Measurements from ENCODE around the gene PTPRN2.
"Not testable (repeated sequence)": the region's sequence is repeated elsewhere in the genome, so short reads cannot be mapped to it uniquely, and the experiment has no call there.

The PTPRN2 gene

DNA sequence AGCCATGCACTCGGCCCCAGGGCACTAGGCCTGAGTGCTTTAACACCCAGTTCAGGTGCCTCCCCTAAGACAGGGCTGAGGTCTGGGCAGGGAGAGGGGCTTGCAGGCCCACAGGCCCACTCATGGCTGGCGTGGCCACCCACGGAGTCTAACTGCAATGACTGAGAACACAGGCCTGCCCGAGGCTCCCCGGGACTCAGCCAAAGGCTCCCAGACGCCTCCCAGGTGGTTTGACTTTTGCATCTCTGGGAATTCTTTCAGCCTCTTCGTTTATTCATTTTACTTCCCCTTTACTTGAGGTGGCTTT is 37.3 kb downstream of the PTPRN2 start:
- DNase-seq, result no peak

DNA sequence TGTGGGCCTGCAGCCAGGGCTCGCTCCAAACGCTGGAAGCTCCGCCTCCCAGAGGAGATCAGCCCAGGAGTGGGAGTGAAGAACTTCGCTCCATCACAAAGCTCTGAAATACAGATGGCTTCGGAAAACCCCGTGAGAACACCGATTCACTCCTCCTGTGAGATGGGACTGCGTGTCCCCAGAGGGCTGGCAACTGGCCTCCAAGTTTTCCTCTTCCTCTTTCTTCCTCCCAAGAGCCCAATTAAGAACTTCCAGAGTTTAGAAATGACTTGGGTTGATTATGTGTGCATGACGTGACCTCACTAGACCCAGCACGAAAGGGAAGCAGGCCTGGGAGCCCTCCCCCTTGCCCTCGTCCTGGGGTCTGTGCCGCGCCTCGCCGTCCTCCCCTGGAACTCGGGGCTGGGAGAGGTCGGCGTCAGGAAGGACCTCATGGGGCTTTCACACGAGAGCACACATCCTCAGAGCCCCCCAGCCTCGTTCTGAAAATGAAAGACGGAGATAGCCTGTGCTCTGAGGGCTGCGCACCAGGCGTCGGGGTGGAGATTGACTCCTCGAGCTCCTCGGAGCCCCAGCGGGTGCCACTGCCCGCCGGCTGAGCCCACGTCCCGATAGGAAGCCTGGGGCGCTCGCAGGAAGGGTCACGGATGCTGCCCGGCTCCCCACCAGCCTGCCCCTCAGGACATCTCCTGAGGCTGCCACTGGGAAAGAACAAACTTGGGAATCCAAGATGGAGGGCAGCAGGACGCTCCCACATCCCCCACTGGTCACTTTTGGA is 37.8 kb downstream of the PTPRN2 start:
- DNase-seq, result peak; percentile 70

DNA sequence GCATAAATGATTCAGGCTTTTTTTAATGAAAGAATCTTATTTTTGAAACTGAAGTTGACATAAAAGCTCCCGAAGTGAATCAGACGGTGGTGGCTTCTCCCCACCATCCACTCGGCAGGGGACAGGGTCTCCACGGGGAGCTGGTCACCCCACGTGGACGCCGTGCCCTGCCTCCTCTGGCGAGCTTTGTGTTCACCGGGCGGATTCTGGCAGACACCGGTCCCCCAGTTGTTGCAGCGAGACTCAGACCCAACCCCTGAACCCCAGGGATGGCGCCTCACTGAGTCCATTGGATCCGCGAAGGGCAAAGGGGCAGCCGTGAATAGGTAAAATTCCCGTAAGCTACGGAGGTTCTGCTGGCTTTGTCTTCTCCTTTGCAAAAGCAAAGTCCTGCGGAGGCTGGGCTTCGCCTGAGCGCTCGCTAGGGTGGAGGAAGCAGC is 38.4 kb downstream of the PTPRN2 start:
- DNase-seq, result no peak

- DNase-seq, result no peak
These were observed 38.9 kb downstream of the PTPRN2 start for GRCh38 chr7:158548726-158549125.

DNA sequence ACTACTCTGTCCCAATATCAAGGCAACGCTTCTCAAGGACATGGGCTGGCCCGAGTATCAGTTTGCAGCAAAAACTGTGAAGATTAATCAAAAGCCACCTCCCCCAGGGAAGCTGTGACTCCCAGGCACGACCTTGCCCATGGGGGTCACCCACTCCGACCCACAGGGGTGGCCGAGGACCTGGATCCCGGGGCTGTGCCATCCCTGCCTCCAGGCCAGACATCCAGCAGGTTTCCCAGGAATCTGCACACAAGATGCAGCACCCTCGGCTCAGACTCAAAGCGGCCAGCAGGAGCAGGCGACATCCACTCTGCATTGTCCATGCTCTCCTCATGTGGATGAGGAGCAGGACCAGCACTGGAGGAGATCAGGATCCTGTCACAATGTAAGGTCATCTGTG is 39.8 kb downstream of the PTPRN2 start:
- no peak for DNase-seq

GRCh38 chr7:158546626-158547025 is 41.0 kb downstream of the PTPRN2 start:
- DNase-seq, result no peak

DNA sequence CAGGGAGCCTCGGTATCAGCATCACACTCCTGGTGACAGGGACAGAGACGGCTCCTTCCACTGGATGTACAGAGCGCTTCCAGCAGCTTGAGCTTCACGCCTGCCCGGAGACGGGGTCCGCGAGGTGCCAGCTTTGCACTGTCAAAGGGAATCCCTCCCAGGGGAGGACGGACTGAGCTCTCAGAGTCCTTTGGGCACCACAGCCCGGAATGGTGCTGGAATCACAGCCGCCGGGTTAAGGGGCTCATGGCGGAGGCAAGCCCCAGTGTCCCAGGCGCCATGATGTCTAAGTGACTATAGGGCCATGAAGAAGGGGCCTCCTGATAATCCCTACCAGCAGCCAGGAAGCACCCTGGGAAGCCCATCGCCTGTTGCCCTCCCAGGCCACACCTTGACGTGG is 41.4 kb downstream of the PTPRN2 start:
- no peak for DNase-seq

GRCh38 chr7:158544708-158545107 is 42.9 kb downstream of the PTPRN2 start:
- DNase-seq, result no peak

GRCh38 chr7:158543840-158544239 is 43.8 kb downstream of the PTPRN2 start:
- no peak for DNase-seq

DNA sequence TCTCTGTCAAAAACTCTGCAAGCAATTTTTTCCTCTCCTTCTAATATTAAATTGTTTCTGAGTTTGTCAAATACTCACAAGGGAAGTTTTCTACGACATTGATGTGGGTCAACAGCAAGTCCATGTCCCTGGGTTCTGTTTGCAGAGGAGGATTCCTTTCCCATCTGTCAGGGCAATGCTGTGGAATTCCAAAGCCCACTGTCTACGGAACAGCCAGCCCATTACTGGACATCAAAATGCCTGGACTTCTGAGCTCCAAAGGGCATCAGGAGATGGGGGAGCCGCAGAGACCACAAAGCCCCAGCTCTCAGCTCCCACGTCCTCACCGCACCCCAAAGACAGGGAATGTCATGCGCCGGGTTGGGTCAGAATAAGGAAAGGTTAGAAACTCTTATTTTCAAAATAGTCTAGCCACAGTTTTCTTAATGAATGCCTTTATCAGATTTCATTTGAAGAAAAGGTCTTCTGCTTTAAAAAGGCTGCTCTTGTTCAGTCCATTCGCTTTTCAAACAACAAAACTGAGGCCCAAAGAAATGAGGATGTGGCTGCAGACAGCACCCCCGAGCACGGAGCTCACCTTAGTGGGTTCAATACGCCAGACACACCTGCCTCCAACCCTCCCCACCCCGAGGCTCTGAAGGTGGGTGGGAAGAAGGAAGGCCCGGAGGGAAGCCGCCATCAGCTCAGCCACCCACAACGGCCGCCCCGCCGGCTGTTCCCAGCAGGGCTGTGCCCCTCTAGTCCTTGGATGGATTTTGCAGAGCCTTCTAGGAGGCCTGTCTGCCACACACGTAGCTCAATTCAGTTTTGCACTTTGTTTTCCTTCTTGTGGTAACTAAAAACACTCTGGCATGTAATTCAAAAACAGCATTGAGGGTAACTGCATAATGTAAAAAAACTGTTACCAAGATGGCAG is 44.7 kb downstream of the PTPRN2 start:
- DNase-seq, result no peak

DNA sequence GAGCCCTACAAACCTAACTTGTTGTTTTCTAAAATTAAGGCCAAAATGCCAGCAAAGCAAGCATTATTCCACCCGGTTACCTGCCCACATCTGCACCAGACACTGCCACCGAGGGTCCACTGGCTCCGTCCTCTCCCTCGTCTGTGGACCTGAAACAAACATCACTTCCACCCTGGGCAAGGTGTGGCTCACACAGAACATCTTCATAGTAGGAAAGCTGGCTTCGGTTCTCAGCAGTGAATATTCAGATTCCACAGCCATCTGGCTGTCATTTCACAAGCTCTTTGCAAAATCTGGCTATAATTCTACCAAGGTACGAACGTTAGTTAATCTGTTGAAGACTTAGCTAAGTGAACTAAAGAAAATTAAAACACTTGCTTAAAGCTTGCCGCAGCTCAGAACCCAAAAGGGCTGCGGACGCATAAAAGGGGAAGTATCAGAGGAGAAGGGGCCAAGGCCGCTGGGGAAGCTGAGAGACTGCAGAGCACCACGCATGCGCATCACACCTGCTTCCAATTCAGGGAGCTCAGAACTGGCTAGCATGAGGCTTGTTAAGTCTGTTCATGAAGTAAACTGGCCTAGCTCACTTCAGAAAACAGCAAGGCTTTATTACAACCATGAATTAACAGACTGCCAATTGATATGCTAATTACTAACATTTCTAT is 46.1 kb downstream of the PTPRN2 start:
- no peak for DNase-seq

- DNase-seq, result no peak
These were observed 47.9 kb downstream of the PTPRN2 start for GRCh38 chr7:158539711-158540146.

DNA sequence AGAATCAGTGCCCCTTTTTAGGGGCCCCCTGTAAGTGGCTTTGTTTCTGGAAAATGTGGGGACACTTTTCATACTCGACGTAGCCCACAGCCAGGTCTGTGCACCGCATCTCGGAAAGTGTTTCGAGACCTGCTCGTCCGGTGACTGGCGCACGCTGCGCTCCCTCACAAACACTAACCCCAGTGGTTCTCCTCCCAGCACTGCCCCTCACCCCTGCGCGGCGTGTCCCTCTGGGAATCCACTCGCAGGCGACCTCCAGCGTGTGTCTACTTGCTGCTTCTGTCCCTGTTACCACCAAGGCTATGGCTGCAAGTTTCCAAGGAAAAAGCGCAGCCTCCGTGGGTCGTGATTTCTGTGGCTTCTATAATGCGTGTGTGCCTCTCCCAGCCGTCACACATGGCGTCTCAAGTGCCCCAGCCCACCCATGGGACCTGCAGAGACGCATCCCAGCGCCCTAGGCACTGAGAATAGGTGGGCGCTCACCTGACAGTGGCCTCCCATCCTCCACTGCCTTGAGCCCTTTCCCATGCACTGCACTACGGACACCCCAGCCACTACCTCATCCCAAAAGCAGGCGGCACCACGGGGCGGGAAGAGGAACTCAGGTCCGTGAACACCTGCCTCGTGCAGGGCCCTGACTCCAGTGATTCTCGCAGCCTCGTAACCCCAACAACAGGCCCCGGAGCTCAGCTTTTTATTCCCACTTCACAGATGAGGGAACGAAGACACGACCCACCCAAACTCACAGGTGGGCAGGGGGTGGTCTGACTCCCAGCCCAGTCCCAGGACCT is 49.3 kb downstream of the PTPRN2 start:
- DNase-seq, result no peak

DNA sequence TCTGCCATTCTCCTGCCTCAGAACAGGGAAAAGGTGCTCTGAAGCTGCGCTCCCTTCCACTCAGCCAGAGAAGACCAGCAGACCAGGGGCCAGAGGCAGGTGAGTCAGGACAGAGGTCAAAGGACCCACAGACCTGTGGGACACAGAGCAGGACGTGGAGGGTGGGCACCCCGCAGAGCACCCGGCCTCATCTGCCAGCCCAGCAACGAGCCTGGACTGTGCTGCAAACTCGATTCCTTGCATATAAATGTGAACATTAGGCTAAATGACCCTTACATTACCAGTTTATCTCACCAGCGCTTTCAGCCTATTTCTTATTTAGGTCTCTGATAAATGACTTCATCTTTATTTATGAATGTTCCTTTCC is 50.1 kb downstream of the PTPRN2 start:
- DNase-seq, result no peak

DNA sequence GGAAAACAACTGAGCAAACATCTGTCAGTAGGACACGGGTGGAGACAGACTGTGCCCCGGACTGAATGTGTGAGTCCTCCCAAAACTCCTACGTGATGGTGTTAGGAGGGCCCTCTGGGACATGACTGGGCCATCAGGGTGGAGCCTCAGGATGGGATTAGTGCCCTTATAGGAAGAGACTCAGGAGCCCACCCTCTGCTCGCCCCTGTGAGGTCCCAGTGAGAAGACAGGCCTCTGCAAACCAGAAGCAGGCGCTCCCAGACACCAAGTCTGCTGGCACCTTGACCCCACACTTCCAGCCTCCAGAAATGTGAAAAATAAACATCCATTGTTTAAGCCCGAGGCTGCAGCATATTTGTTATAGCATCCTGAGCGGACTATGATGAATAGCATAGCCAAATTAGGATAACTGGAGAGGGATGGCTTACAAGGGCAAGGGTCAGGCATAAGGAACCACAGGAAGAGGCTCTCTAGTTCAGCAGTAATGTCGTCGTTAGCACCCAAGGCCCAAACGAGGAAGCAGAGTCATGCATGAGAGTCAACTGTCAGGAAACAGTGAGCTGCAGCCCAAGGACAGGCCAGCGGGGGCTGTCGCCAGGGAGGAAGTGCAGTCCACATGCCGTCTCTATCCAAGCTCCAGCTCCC is 50.6 kb downstream of the PTPRN2 start:
- DNase-seq, result no peak

GRCh38 chr7:158535079-158535478 is 52.5 kb downstream of the PTPRN2 start:
- no peak for DNase-seq

DNA sequence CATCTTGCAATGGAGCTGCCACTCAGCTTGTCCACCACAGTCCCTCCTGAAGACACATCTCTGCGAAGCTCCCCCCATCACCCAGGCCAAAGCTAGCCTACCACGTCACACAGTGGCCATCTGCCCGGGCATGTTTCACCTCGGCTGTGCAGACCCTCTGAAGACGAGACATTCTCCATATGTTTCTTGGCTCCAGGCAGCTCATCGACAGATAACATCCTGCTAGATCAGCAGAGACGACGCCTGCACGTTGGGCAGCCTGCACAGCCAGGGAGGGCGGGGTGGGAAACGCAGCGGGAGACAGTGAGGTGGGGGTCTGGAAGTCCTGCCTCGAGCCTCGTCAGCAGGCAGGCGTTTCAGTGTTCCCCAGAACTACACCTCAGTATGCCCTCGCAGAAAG is 53.0 kb downstream of the PTPRN2 start:
- DNase-seq, result no peak

GRCh38 chr7:158534134-158534515 is 53.5 kb downstream of the PTPRN2 start:
- not testable (repeated sequence) for DNase-seq

- DNase-seq, result no peak
These were observed 54.1 kb downstream of the PTPRN2 start for GRCh38 chr7:158533386-158534133.

DNA sequence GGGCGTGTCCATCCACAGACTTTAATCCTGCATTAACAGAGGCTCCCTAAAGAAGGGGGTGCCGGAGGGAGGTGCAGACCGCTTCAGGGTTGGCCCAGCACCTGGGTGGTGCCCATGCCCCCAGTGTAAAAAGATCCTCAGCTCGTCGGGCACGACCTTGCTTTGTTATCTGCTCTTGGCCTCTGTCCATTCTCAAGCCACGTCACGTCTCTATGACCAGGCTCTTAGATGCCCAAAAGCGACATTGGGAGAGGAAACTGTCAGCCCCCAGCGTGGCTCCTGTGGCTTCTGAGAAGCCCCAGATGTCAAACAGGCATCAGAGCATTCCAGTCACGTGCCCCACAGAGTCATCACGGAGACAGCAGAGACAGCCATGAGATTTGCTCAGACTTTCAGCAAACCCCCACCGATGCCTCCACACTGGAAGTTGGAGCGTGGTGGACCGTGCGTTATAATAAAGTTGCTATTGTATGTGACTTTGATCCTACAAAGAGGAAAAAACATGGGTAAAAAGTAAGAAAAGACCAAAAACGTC is 55.5 kb downstream of the PTPRN2 start:
- no peak for DNase-seq

- DNase-seq, result peak; percentile 59
These were observed 56.0 kb downstream of the PTPRN2 start for GRCh38 chr7:158531661-158532060.

All from NCI-H510A (cell line).